Measurements from ENCODE around the gene GUSB.

The GUSB gene

GRCh38 chr7:65931685-65932084, 50.3 kb downstream of the GUSB start:
- no peak for DNase-seq (ENCODE audit: low read depth in 1 of 2, low spot score in 1 of 2)

- DNase-seq (ENCODE audit: low read depth in 1 of 2, low spot score in 1 of 2), result no peak
Measured at GRCh38 chr7:65927489-65928448, 54.2 kb downstream of the GUSB start.

DNA sequence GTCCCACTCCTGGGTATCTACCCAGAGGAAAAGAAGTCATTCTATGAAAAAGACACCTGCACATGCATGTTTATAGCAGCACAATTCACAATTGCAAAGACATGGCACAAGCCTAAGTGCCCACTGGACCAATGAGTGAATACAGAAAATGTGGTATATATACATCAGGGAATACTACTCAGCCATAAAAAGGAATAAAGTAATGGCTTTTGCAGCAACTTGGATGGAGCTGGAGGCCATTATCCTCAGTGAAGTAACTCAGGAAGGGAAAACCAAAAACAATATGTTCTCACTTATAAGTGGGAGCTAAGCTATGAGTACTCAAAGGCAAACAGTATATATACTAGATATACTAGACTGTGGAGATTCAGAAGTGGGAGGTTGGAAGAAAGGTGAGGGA, 55.4 kb downstream of the GUSB start:
- DNase-seq (ENCODE audit: low read depth in 1 of 2, low spot score in 1 of 2), result no peak

- no peak for DNase-seq (ENCODE audit: low read depth in 1 of 2, low spot score in 1 of 2)
Measured at GRCh38 chr7:65925040-65925439, 57.0 kb downstream of the GUSB start.

DNA sequence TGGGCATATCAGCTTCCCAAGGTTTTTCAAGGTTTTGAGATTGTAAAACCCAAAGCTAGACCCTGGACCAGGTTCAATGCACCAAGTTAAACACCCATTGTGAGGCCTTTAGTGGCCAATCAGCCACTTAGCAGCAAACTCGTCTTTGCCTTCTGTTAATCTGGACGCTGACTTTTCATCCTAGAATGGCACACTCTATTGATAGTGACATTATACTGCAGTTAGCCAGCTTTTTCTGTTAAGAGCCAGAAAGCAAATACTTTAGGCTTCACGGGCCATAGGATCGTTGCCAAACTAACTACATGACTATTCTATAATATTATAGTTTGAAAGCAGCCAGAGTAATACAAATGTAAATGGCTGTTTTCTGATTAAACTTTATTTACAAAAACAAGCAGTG, 57.8 kb downstream of the GUSB start:
- no peak for DNase-seq (ENCODE audit: low read depth in 1 of 2, low spot score in 1 of 2)

GRCh38 chr7:65923316-65923715, 58.7 kb downstream of the GUSB start:
- DNase-seq (ENCODE audit: low read depth in 1 of 2, low spot score in 1 of 2), result no peak

- no peak for DNase-seq (ENCODE audit: low read depth in 1 of 2, low spot score in 1 of 2)
Measured at GRCh38 chr7:65915921-65916657, 65.9 kb downstream of the GUSB start.

- no peak for DNase-seq (ENCODE audit: low read depth in 1 of 2, low spot score in 1 of 2)
Measured at GRCh38 chr7:65912237-65912636, 69.8 kb downstream of the GUSB start.

Data from activated T-helper 1 cell treated with anti-CD3 and anti-CD28 coated beads, Interleukin-2, amount 50 U/mL, for 16 hours (primary cell).